ENCODE measurements around the gene VDAC1. TPM values are rescaled to one million over a fixed set of nuclear protein-coding genes. Genes with fewer than 3 reads are reported as not detected.
"Not testable (repeated sequence)": the region's sequence is repeated elsewhere in the genome, so short reads cannot be mapped to it uniquely, and the experiment has no call there.

Gene VDAC1
- 100 to 1,000 TPM; 488 to 491 TPM for total RNA-seq

- CTCF ChIA-PET = interaction anchor here (0.9 to 5.5 kb wide), 5 partner anchors 12 to 136 kb away, joined by 3 to 28 read pairs (median 3); no protein-coding TSS in a partner anchor
- POLR2A ChIA-PET = interaction anchor here (0.9 to 1.4 kb wide), 9 partner anchors 11 to 1042 kb away, joined by 3 to 8 read pairs (median 4); partner anchors contain the start of genes PPP2CA and SKP1
Observed at GRCh38 chr5:134004626-134005416, at the start of gene VDAC1. Gene VDAC1, minus strand, starts transcription at chr5:134004975. Its CDS starts 11,963 bp downstream, at chr5:133993012.

GRCh38 chr5:134053840-134054338 lies 49.1 kb upstream of the VDAC1 start:
- ChIA-PET CTCF (interaction anchor here (1.4 to 2.0 kb wide), 2 partner anchors 12 to 14 kb away, joined by 4 to 13 read pairs; no protein-coding TSS in a partner anchor), POLR2A (no interaction called here)

- ChIA-PET CTCF (interaction anchor here (0.9 to 2.0 kb wide), 3 partner anchors 12 to 84 kb away, joined by 4 to 13 read pairs (median 4); no protein-coding TSS in a partner anchor), POLR2A (no interaction called here)
Observed at GRCh38 chr5:134053314-134053839, 48.6 kb upstream of the VDAC1 start.

- POLR2A ChIA-PET = no interaction called here
Observed at GRCh38 chr5:134051305-134051704, 46.5 kb upstream of the VDAC1 start.

GRCh38 chr5:134048864-134049263 lies 44.1 kb upstream of the VDAC1 start:
- ChIA-PET CTCF (interaction anchor here (1.9 kb wide), 1 partner anchor 9 kb away, joined by 7 read pairs; no protein-coding TSS in a partner anchor), POLR2A (no interaction called here)

More at GRCh38 chr5:134051305-134051704, 46.5 kb upstream of the VDAC1 start:
- CTCF ChIA-PET = interaction anchor here (0.8 to 3.9 kb wide), 4 partner anchors 10 to 94 kb away, joined by 3 to 22 read pairs (median 5); no protein-coding TSS in a partner anchor

GRCh38 chr5:134047687-134048056 lies 42.9 kb upstream of the VDAC1 start:
- POLR2A ChIA-PET = no interaction called here
- CTCF ChIA-PET = interaction anchor here (0.7 to 1.9 kb wide), 2 partner anchors 8 to 136 kb away, joined by 3 to 7 read pairs; no protein-coding TSS in a partner anchor

- CTCF ChIA-PET = interaction anchor here (0.7 to 1.9 kb wide), 2 partner anchors 7 to 137 kb away, joined by 3 to 7 read pairs; no protein-coding TSS in a partner anchor
- POLR2A ChIA-PET = no interaction called here
Observed at GRCh38 chr5:134046801-134047686, 42.3 kb upstream of the VDAC1 start.

- ChIA-PET CTCF (interaction anchor here (0.7 to 1.1 kb wide), 2 partner anchors 31 to 98 kb away, joined by 3 to 5 read pairs; no protein-coding TSS in a partner anchor), POLR2A (no interaction called here)
Observed at GRCh38 chr5:134046330-134046729, 41.6 kb upstream of the VDAC1 start.

GRCh38 chr5:134043793-134044792 lies 39.3 kb upstream of the VDAC1 start:
- CTCF ChIA-PET = interaction anchor here (0.8 to 3.3 kb wide), 4 partner anchors 12 to 96 kb away, joined by 3 to 27 read pairs (median 4); no protein-coding TSS in a partner anchor
- POLR2A ChIA-PET = interaction anchor here (0.6 kb wide), 1 partner anchor 291 kb away, joined by 3 read pairs; no protein-coding TSS in a partner anchor

- POLR2A ChIA-PET = interaction anchor here (1.2 kb wide), 1 partner anchor 59 kb away, joined by 3 read pairs; no protein-coding TSS in a partner anchor
- CTCF ChIA-PET = interaction anchor here (0.7 to 3.8 kb wide), 11 partner anchors 10 to 119 kb away, joined by 3 to 208 read pairs (median 4); no protein-coding TSS in a partner anchor
Observed at GRCh38 chr5:134041570-134042411, 37.0 kb upstream of the VDAC1 start.

- POLR2A ChIA-PET = no interaction called here
- CTCF ChIA-PET = interaction anchor here (1.0 to 3.1 kb wide), 2 partner anchors 73 to 91 kb away, joined by 3 to 22 read pairs; no protein-coding TSS in a partner anchor
Observed at GRCh38 chr5:134038138-134038537, 33.4 kb upstream of the VDAC1 start.

- CTCF ChIA-PET = no interaction called here
- POLR2A ChIA-PET = no interaction called here
Observed at GRCh38 chr5:134037160-134037559, 32.4 kb upstream of the VDAC1 start.

GRCh38 chr5:134034326-134034725 lies 29.6 kb upstream of the VDAC1 start:
- CTCF ChIA-PET = interaction anchor here (2.9 kb wide), 1 partner anchor 106 kb away, joined by 11 read pairs; no protein-coding TSS in a partner anchor
- POLR2A ChIA-PET = no interaction called here

GRCh38 chr5:134030303-134030964 lies 25.7 kb upstream of the VDAC1 start:
- POLR2A ChIA-PET = not testable (repeated sequence)
- CTCF ChIA-PET = interaction anchor here (1.0 to 1.1 kb wide), 2 partner anchors 9 to 115 kb away, joined by 3 to 4 read pairs; no protein-coding TSS in a partner anchor

- POLR2A ChIA-PET = no interaction called here
- CTCF ChIA-PET = no interaction called here
Observed at GRCh38 chr5:134029156-134029555, 24.4 kb upstream of the VDAC1 start.

GRCh38 chr5:134028496-134028895 lies 23.7 kb upstream of the VDAC1 start:
- ChIA-PET CTCF (interaction anchor here (2.6 kb wide), 1 partner anchor 11 kb away, joined by 9 read pairs; no protein-coding TSS in a partner anchor), POLR2A (no interaction called here)
